Measurements from ENCODE around the gene GALNT2. TPM values are rescaled to one million over a fixed set of nuclear protein-coding genes. Genes with fewer than 3 reads are reported as not detected.

GALNT2 gene
- total and polyA plus RNA-seq, 12 donors: 9.7 to 35.1 (median 25.8) TPM

GRCh38 chr1:230255116-230255515, 188.1 kb downstream of the GALNT2 start:
- 96 to 97% methylated on average over 15 of the region's 15 CpGs for WGBS, 2 donors
- no peak for ATAC-seq
- Histone ChIP-seq H3K27me3 (no peaks in the 10 kb centered on the region), H3K4me3 (no peak overlapping the region), H3K36me3 (peaks cover 0 to 88% (median 21%) of the 10 kb centered on the region in 9 donors), H3K27ac (no peak overlapping the region), H3K4me1 (no peaks in the 10 kb centered on the region), H3K9me3 (no peaks in the 10 kb centered on the region)
- TF ChIP-seq CTCF (IDR thresholded peaks at IDR 0.05): no peak
- intact Hi-C loops (cut with DNase I): loop anchor here in 1 of 10 donors (10.0 kb wide), 1 partner anchor 430 kb away; no protein-coding TSS in a partner anchor
- DNase-seq: no peak

GRCh38 chr1:230255991-230256390, 189.0 kb downstream of the GALNT2 start:
- Histone ChIP-seq H3K4me1 (no peaks in the 10 kb centered on the region), H3K27ac (no peak overlapping the region), H3K9me3 (no peaks in the 10 kb centered on the region), H3K27me3 (no peaks in the 10 kb centered on the region), H3K36me3 (peaks cover 0 to 84% (median 21%) of the 10 kb centered on the region in 9 donors), H3K4me3 (no peak overlapping the region)
- intact Hi-C loops (cut with DNase I): loop anchor here in 1 of 10 donors (10.0 kb wide), 1 partner anchor 431 kb away; no protein-coding TSS in a partner anchor
- 98 to 100% methylated on average over 10 of the region's 10 CpGs for WGBS, 2 donors
- ATAC-seq (no peak), DNase-seq (no peak)
- TF ChIP-seq CTCF (IDR thresholded peaks at IDR 0.05): no peak

GRCh38 chr1:230256896-230257295, 189.9 kb downstream of the GALNT2 start:
- Histone ChIP-seq H3K4me1 (no peaks in the 10 kb centered on the region), H3K36me3 (peaks cover 0 to 84% (median 21%) of the 10 kb centered on the region in 9 donors), H3K9me3 (no peaks in the 10 kb centered on the region), H3K27me3 (no peaks in the 10 kb centered on the region), H3K4me3 (no peak overlapping the region), H3K27ac (no peak overlapping the region)
- 91 to 92% methylated on average over 6 of the region's 6 CpGs for WGBS, 2 donors
- TF ChIP-seq CTCF (IDR thresholded peaks at IDR 0.05): no peak
- intact Hi-C loops (cut with DNase I): loop anchor here in 1 of 10 donors (10.0 kb wide), 1 partner anchor 432 kb away; no protein-coding TSS in a partner anchor
- no peak for ATAC-seq
- no peak for DNase-seq

GRCh38 chr1:230259621-230260020, 192.6 kb downstream of the GALNT2 start:
- ATAC-seq: no peak
- intact Hi-C loops (cut with DNase I): loop anchor here in 2 of 10 donors (10.0 kb wide), 2 partner anchors 185 to 435 kb away; no protein-coding TSS in a partner anchor
- WGBS, 2 donors: 89 to 91% methylated on average over 3 of the region's 3 CpGs
- no peak for DNase-seq
- Histone ChIP-seq H3K9me3 (no peaks in the 10 kb centered on the region), H3K4me3 (no peak overlapping the region), H3K27me3 (no peaks in the 10 kb centered on the region), H3K4me1 (no peaks in the 10 kb centered on the region), H3K36me3 (peaks cover 0 to 85% (median 33%) of the 10 kb centered on the region in 9 donors), H3K27ac (no peak overlapping the region)
- TF ChIP-seq CTCF (IDR thresholded peaks at IDR 0.05): no peak

Measured in heart right ventricle (tissue), 16 donors.